Breast epithelium (tissue), 4 donors: ENCODE results near the gene IRF3. TPM values are rescaled to one million over a fixed set of nuclear protein-coding genes. Genes with fewer than 3 reads are reported as not detected.

ENCODE experiments used
- DNase-seq, 2 donors: peaks; one replicate each; pipeline ENCODE4 v3.0.0-alpha.2; 2019; ENCODE audit warnings: low spot score in 2 of 2
- H3K27ac ChIP-seq, 2 donors: fragments of 200-600 bp; sonication (generic) in 1 of 2; one replicate each; pipeline ENCODE4 v1.5.1; 2016 to 2019; ENCODE audit warnings: mild to moderate bottlenecking in 1 of 2
- H3K27me3 ChIP-seq, 2 donors: fragments of 200-600 bp; sonication (generic) in 1 of 2; one replicate each; pipeline versions ENCODE4 v1.5.1 to v1.6.0; 2017 to 2019; ENCODE audit warnings: control low read depth in 1 of 2, mild to moderate bottlenecking in 1 of 2
- H3K36me3 ChIP-seq: fragments of 200-600 bp; one replicate; pipeline ENCODE4 v1.5.1; 2019
- H3K4me1 ChIP-seq, 2 donors: fragments of 200-600 bp; sonication (generic); one replicate each; pipeline ENCODE4 v1.5.1; 2016 to 2019; ENCODE audit warnings: control low read depth in 1 of 2
- H3K4me3 ChIP-seq, 3 donors: fragments of 200-600 bp; sonication (generic); 1 replicate in 2 of 3; 2 replicates in 1 of 3; pipeline ENCODE4 v1.5.1; 2016 to 2019; ENCODE audit warnings: mild to moderate bottlenecking in 3 of 3, moderate library complexity in 2 of 3
- H3K9me3 ChIP-seq, 2 donors: fragments of 200-600 bp; sonication (generic) in 1 of 2; one replicate each; pipeline ENCODE4 v1.5.1; 2016 to 2019; ENCODE audit warnings: control low read depth in 1 of 2
- CTCF ChIP-seq, 3 donors: fragments of 450-650 bp; IDR thresholded peaks; one replicate each; pipeline ENCODE4 v1.5.1; 2016 to 2017; ENCODE audit warnings: antibody characterized with exemption in 3 of 3, mild to moderate bottlenecking in 3 of 3, moderate library complexity in 3 of 3
- POLR2A ChIP-seq: fragments of 450-650 bp; IDR thresholded peaks from one replicate; pipeline ENCODE4 v1.6.1; 2016; ENCODE audit warnings: antibody characterized with exemption, mild to moderate bottlenecking, moderate library complexity
- POLR2AphosphoS5 ChIP-seq, 3 donors: sonication (generic); formaldehyde crosslinking; IDR thresholded peaks; one replicate each; pipeline ENCODE4 v1.6.1; 2017; ENCODE audit warnings: antibody characterized with exemption in 3 of 3
- intact Hi-C: fragments of 100-400 bp; cut with DNase I; formaldehyde crosslinking; loops from one replicate; pipeline ENCODE4 v1.15.1; 2023; ENCODE audit warnings: low total_unique reads
- total RNA-seq, 3 donors: library from RNA; depleted of rRNA; stranded (reverse); fragments of >200 nt; gene quantifications; one replicate each; pipeline ENCODE4 v1.1.0, GENCODE V29; 2016

Gene IRF3
- total RNA-seq, 3 donors from 2014 or later: 39.7 to 100 (median 52.4) TPM

- Histone ChIP-seq H3K36me3 (peaks cover 16% of the 10 kb centered on the region), H3K4me1 (no peaks in the 10 kb centered on the region), H3K9me3 (no peaks in the 10 kb centered on the region), H3K27me3 (no peaks in the 10 kb centered on the region), H3K27ac (no peak overlapping the region), H3K4me3 (no peak overlapping the region)
- no peak for DNase-seq
- intact Hi-C loops: no loop called here
- TF ChIP-seq CTCF (IDR thresholded peaks at IDR 0.05) (no peak), POLR2AphosphoS5 (IDR thresholded peaks at IDR 0.05) (no peak), POLR2A (no peak)
Measured at GRCh38 chr19:49652551-49653465, 12.8 kb downstream of the IRF3 start.

GRCh38 chr19:49651820-49652550 lies 13.7 kb downstream of the IRF3 start:
- peaks cover 16% of the 10 kb centered on the region for H3K36me3 ChIP-seq
- no peak for DNase-seq
- no peak overlapping the region for H3K4me3 ChIP-seq
- TF ChIP-seq POLR2AphosphoS5 (IDR thresholded peaks at IDR 0.05): no peak
- TF ChIP-seq POLR2A: no peak
- no peak for TF ChIP-seq CTCF (IDR thresholded peaks at IDR 0.05)
- H3K27me3 ChIP-seq: no peaks in the 10 kb centered on the region
- H3K27ac ChIP-seq: no peak overlapping the region
- H3K4me1 ChIP-seq: no peaks in the 10 kb centered on the region
- intact Hi-C loops: no loop called here
- no peaks in the 10 kb centered on the region for H3K9me3 ChIP-seq

GRCh38 chr19:49651029-49651819 lies 14.4 kb downstream of the IRF3 start:
- no peaks in the 10 kb centered on the region for H3K27me3 ChIP-seq
- intact Hi-C loops: no loop called here
- H3K4me1 ChIP-seq: no peaks in the 10 kb centered on the region
- no peak overlapping the region for H3K27ac ChIP-seq
- no peak overlapping the region for H3K4me3 ChIP-seq
- no peak for TF ChIP-seq CTCF (IDR thresholded peaks at IDR 0.05)
- no peak for TF ChIP-seq POLR2A
- no peak for TF ChIP-seq POLR2AphosphoS5 (IDR thresholded peaks at IDR 0.05)
- no peaks in the 10 kb centered on the region for H3K9me3 ChIP-seq
- peaks cover 16% of the 10 kb centered on the region for H3K36me3 ChIP-seq
- no peak for DNase-seq

DNA sequence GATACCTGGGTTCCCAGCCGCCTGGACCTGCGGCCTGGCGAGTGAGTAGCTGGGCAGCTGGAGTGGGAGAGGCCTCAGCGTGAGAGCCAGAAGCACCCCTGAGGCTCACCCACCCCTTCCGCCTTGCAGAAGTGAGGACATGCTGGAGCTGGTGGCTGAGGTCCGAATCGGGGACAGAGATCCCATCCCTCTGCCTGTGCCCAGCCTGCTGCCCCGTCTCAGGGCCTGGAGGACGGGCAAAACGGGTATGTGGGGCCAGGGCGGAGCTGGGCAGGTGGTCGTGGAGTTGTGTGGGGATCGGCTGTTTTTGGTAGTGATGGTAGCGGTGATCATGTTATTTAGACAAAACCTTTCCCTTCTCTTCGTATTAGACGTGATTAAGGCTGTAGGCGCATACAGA lies 19.1 kb downstream of the IRF3 start:
- TF ChIP-seq POLR2AphosphoS5 (IDR thresholded peaks at IDR 0.05) (no peak), CTCF (IDR thresholded peaks at IDR 0.05) (no peak), POLR2A (no peak)
- Histone ChIP-seq H3K27ac (no peak overlapping the region), H3K27me3 (no peaks in the 10 kb centered on the region), H3K36me3 (no peaks in the 10 kb centered on the region), H3K9me3 (no peaks in the 10 kb centered on the region), H3K4me1 (peaks cover 0 to 14% of the 10 kb centered on the region in 2 donors), H3K4me3 (no peak overlapping the region)
- DNase-seq: no peak
- intact Hi-C loops: no loop called here
